CD4-positive, alpha-beta T cell treated with Interleukin-10 for 1 hour (primary cell): Measurements from ENCODE around the gene CNTNAP2.
"Not testable (repeated sequence)": the region's sequence is repeated elsewhere in the genome, so short reads cannot be mapped to it uniquely, and the experiment has no call there.

Experiments
- DNase-seq: peaks from one replicate; pipeline ENCODE4 v3.0.0-alpha.2; 2020

The CNTNAP2 gene

GRCh38 chr7:148436571-148436970 lies 2320.0 kb downstream of the CNTNAP2 start:
- no peak for DNase-seq

GRCh38 chr7:148437043-148437442 lies 2320.4 kb downstream of the CNTNAP2 start:
- DNase-seq: no peak

DNA sequence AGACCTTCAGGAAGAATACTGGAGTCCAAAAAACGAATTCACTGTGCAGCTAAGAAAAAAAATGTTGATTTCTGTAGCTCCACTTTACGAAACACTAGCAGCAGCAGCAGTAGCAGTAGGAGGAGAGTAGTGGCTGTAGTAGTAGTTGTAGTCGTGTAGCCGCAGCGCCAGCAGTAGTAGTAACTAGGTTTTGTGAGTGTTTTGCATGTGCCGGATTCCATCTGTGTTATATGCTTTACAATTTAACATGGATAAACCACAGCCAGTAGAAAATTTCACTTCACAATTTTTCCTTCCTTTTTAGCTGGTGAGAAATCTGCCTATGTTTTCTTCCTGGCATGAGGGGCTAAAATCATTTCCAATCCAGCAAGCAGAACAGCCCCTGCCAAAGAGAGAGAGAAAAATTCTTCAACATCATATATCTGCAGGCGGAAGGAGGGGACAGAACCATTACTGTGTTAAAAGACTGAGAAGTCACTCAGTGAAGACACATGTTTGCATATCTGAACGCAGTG lies 2325.6 kb downstream of the CNTNAP2 start:
- DNase-seq: no peak

DNA sequence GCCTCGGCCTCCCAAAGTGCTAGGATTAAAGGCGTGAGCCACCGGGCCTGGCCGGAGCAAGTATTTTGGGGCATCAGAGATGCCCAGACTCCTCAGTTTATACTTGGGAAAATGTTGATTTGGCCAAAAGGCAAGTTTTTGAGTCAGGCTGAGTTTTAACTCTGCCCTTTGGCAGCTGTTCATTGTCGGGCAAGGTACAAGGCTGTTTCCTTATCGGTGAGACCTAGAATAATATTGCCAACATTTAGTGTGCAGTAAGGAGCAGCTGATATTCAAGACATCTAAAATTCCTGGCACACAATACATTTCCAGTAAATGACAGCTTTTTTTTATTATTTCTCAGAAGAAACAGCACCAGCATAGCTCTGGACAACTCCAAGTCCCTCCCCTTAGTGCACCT lies 2326.3 kb downstream of the CNTNAP2 start:
- DNase-seq: no peak

DNA sequence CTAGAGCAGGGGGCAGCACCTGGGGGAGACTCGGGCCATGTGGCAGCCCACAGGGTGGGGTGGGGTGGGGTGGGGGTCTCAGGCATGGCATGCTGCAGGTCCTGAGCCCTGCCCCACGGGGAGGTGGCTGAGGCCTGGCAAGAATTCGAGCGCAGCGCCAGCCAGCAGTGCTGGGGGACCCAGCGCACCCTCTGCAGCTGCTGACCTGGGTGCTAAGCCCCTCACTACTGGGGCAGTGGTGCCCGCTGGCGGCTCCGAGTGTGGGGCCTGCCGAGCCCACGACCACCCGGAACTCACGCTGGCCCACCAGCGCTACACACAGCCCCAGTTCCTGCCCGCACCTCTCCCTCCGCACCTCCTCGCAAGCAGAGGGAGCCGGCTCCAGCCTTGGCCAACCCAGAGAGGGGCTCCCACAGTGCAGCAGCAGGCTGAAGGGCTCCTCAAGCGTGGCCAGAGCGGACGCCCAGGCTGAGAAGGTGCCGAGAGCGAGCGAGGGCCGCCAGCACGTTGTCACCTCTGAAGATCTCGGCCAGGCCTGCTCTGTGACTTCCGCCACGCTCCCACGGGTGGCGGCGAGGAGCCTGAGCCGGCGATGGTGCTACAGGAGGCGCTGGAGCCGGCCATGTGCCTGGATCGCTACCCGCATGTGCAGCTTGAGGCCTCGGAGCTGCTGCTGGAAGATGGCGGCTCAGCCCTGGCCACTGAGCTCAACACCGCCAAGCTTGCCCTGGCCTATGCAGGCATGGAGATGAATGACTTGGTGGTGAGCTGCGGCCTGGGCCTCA lies 2328.9 kb downstream of the CNTNAP2 start:
- no peak for DNase-seq

DNA sequence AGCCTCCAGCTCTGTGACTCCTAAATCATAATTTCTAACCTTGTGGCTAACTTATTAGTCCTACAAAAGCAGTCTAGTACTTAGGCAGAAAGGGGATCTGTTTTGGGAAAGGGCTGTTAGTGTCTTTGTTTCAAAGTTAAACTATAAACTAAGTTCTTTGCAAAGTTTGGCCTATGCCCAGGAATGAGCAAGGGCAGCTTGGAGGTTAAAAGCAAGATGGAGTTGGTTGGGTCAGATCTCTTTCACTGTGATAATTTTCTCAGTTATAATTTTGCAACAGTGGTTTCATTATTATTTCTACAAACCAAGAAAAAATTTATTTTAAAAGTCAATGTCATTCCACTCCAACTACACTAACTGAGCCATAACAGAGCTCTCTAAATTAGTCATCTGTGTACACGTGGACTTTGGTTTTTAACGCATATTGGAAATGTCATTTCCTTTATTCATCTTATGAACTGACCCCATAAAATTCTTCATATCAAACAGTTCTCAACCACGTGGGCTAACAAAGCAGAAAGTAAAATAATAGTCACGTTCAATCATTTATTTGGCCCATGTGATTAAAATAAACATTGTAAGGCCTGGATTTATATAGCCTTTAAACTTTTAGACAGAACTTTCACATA lies 2330.7 kb downstream of the CNTNAP2 start:
- no peak for DNase-seq

DNA sequence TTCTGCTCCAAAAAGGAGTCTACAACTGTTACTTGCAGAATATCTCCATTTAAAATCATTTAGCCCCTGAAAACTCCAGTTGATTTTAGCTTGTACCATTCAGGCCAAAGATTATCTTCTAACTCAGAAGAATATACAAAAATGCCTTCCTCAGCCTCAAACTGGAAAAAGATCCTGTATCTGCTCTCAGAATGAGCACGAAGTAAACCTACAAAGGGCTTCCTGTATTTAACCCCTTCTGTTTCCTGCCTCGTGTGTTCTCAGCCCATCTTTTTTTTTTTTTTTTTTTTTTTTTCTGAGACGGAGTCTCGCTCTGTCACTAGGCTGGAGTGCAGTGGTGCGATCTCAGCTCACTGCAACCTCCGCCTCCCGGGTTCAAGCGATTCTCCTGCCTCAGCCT lies 2334.9 kb downstream of the CNTNAP2 start:
- DNase-seq: not testable (repeated sequence)

GRCh38 chr7:148456351-148456750 lies 2339.8 kb downstream of the CNTNAP2 start:
- no peak for DNase-seq

- no peak for DNase-seq
These were observed 2340.8 kb downstream of the CNTNAP2 start for GRCh38 chr7:148457310-148457921.

GRCh38 chr7:148458263-148458662 lies 2341.7 kb downstream of the CNTNAP2 start:
- DNase-seq: no peak

DNA sequence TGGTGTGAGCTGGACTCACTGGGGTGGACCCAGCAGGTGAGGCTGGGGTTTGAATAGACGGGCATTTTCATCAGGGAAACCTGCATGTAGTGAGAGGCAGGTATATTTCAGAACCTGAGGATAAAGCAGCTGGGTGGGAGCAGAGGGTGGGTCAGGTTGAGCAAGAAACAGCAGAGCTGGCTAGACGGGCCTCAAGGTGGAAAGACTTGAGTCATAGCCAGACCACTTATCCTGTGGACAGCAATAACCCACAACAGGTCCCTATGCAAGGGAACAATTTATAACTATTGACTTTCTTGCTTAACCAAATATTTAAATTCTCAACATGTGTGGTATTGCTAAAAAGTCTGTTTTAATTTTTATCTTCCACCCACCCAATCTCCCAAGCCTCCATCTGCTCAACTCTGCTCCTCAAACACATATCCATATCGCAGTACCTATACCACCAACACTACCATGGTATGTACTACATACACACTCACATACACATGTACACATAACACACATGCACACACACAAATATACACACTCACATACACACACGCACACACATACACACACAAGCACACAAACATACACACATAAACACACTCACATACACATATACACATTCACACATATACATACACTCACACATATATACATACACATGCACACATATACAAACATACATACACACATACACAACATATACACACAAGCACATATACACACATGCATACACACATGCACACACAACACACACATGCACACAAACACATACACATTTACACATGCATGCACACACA lies 2345.0 kb downstream of the CNTNAP2 start:
- DNase-seq: no peak

GRCh38 chr7:148462774-148463173 lies 2346.2 kb downstream of the CNTNAP2 start:
- not testable (repeated sequence) for DNase-seq

GRCh38 chr7:148463210-148463609 lies 2346.6 kb downstream of the CNTNAP2 start:
- no peak for DNase-seq

- DNase-seq: no peak
These were observed 2348.3 kb downstream of the CNTNAP2 start for GRCh38 chr7:148464947-148465346.

DNA sequence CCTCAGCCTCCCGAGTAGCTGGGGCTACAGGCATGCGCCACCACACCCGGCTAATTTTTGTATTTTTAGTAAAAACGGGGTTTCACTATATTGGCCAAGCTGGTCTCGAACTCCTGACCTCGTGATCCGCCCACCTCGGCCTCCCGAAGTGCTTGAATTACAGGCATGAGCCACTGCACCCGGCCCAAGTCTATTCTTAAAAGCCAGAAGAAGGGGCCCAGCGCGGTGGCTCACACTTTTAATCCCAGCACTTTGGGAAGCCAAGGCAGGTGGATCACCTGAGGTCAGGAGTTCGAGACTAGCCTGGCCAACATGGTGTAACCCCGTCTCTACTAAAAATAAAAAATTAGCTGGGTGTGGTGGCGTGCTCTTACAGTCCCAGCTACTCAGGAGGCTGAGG lies 2348.8 kb downstream of the CNTNAP2 start:
- DNase-seq: not testable (repeated sequence)

DNA sequence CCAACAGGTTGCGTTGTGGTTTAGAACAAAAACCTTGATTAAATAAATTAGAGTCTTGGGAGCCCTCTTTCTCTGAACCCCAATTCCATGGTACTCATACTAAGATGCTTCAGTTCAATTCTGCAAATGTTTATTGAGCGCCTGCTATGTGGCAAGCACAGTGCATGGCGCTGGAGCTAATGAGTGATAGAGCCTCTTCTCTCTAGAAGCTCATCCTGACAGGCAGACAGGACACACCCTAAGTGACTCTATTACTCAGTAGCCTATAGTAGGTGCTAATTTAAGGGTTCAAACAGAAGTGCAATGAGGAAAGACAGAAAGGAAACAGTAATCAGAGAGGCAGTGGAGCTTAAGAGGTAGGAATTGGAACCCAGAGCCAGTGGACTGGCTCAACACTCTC lies 2349.5 kb downstream of the CNTNAP2 start:
- DNase-seq: no peak

GRCh38 chr7:148468700-148469098 lies 2352.1 kb downstream of the CNTNAP2 start:
- no peak for DNase-seq
